D721Med (cell line): ENCODE results near the gene COL5A1.

Experiments
- DNase-seq: peaks from one replicate; pipeline ENCODE4 v3.0.0; 2011; ENCODE audit warnings: low spot score; ENCODE audit not compliant: insufficient read length
- FAIRE-seq: peaks from 2 replicates; lab custom pipeline; 2011; peaks lifted over from hg19 to GRCh38; lab: Jason Lieb, UNC
- TF ChIP-seq, protein P1 (sequence below): IDR thresholded peaks from 2 replicates; pipeline ENCODE4 v1.5.1; 2012; ENCODE audit warnings: mild to moderate bottlenecking, control low read depth; ENCODE audit not compliant: insufficient read depth; ENCODE audit errors: missing control alignments

Gene COL5A1

DNA sequence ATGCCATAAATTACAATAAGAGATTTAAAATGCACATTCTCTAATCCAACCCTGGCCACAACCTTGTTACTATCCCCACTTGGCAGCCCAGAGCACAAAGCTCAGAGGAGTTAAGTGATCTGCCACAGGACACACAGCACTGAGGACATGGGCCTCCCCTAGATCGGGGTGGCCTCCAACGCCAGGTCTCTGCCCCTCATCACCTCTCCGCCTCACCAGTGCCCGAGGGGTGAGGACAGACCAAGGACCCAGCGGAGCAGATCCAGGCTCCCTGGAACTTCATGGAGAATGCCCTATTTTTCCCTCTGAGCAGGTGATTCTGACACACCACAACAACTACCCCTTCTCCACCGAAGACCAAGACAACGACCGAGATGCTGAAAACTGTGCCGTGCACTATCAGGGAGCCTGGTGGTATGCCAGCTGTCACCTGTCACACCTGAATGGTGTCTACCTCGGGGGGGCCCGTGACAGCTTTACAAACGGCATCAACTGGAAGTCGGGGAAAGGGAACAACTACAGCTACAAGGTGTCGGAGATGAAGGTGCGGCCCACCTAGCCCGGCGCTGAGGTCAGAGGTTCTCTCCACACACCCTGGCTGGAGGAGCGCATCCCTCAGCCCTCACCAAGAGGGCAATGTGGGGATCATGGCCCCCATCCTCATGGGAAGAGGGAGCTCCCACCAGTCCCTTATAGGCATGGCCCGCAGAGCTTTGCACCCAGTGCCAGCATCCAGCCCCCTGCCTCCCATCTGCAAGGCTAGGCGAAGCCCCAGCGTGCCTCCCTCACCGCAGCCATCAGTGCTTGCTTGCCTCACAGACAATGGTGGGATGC, 226.5 kb downstream of the COL5A1 start:
- DNase-seq, result no peak
- TF ChIP-seq, protein P1, sequence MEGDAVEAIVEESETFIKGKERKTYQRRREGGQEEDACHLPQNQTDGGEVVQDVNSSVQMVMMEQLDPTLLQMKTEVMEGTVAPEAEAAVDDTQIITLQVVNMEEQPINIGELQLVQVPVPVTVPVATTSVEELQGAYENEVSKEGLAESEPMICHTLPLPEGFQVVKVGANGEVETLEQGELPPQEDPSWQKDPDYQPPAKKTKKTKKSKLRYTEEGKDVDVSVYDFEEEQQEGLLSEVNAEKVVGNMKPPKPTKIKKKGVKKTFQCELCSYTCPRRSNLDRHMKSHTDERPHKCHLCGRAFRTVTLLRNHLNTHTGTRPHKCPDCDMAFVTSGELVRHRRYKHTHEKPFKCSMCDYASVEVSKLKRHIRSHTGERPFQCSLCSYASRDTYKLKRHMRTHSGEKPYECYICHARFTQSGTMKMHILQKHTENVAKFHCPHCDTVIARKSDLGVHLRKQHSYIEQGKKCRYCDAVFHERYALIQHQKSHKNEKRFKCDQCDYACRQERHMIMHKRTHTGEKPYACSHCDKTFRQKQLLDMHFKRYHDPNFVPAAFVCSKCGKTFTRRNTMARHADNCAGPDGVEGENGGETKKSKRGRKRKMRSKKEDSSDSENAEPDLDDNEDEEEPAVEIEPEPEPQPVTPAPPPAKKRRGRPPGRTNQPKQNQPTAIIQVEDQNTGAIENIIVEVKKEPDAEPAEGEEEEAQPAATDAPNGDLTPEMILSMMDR, result no peak
- no peak for FAIRE-seq

DNA sequence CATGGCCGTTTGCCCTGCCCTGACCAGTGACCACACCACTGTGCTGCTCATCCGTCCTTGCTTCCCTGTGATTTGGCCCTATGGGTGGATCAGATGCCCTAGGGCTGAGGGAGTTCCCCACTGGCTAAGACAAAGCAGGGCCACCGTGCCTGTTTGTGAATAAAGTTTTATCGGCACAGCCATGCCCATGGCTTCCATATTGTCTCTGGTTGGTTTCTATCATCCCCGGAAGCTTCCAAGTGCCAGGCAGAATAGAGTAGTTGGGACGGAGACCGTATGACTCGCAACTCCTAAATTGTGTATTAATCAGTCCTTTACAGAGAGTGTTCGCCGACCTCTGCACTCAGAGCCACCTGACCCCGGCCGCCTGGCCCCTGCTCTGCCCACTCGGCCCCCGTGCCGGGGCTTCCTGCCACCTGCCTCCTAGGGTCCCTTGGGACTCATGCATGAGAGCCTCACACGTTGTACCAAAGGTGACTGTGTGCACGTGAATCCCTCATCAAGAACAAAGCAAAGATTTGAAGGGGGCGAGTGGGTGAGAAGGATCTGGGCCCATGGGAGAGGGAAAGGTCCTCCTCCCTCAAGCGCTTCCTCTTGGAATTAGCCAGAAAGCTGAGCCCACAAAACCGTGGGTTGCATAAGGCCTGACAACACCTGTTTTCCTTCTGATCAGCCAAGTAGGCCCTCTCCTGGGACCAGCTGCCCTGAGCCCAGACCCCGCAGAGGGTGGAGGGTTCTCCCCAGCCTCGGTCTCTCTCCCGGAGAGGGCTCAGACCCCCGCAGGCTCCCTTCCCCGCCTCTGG, 227.3 kb downstream of the COL5A1 start:
- FAIRE-seq, result no peak
- no peak for DNase-seq

DNA sequence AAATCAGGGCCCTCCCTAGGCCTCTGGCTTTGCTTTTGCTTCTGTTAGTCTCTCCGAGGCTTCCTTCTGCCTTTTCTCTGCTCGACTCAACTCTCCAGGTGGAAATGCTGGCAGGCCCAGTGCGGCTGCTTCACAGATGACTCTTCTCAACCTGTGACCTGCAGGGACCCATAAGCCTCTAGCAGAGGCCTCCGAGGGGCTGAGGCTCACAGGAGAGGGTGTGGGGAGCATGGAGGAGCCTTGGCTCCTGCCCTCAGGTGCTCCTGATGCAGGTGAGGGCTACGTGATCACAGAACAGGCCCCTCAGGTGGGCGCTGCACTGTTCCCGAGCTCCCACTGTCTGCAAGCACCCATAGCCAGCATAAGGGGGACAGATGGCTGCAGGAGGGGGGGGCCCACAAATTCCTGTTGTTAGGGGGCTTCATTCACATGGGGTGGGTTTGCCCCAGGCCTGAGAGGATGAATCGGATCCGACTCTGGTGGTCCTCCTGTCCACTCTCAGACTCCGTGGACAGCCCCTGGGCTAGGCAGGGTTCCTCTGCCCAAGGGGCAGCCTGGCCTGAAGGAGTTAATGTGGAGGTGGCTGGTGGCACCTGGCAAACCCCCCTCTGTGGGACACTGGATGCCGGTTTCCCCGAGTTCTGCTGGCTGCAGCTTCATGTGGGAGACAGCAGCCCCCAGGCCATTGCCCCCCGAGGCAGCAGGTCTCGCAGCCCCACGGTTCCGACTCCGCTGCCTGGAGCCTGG, 228.1 kb downstream of the COL5A1 start:
- TF ChIP-seq, protein P1, result no peak
- DNase-seq, result no peak
- no peak for FAIRE-seq

More for the DNA sequence above, 227.3 kb downstream of the COL5A1 start:
- TF ChIP-seq, protein P1, result no peak

- TF ChIP-seq, protein P1, result no peak
- FAIRE-seq (no peak), DNase-seq (no peak)
Observed at GRCh38 chr9:134870301-134870694, 228.7 kb downstream of the COL5A1 start.

DNA sequence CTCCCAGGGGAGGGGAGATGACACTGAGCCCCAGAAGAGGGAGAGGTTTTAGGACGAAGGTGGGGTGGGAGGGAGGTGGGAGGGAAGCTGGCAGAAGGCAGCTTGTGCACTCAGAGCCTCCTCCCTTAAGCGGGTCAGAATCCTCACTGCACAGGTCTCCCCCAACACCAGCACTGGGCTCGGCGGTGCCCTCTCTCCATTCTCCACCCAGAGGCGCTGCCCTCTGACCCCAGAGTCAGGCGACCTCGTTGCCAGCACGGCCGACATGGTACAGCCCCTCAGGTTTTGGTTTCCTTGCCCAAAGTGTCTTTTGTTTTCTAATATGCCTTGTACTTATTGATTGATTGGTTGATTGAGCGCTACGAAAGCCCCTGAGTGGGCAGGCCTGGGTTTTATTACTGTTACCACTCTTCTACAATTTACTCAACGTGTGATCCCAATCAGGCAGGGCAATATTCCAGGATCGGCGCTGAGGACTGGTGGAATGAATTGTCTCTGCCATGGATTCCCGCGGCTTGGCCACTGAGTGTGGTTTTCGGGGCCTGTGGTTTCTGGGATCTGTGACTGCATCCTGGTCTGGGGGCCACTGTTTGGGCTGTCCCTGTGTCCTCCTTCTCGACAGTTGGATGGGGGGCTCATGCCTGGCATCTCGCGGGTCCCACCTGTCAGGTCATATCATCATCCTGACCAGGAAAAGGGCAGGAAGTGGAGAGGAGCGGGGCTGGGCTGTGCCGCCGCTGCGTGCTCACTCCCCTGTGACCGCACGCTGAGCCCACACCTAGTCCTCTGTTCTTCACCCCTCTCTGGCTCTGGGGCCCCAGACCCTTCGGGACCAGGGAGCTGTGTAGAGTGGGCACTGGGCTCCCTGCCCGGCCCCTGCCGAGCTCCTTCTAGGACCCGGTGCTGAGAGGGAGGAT, 229.4 kb downstream of the COL5A1 start:
- TF ChIP-seq, protein P1, result no peak
- FAIRE-seq (no peak), DNase-seq (no peak)

DNA sequence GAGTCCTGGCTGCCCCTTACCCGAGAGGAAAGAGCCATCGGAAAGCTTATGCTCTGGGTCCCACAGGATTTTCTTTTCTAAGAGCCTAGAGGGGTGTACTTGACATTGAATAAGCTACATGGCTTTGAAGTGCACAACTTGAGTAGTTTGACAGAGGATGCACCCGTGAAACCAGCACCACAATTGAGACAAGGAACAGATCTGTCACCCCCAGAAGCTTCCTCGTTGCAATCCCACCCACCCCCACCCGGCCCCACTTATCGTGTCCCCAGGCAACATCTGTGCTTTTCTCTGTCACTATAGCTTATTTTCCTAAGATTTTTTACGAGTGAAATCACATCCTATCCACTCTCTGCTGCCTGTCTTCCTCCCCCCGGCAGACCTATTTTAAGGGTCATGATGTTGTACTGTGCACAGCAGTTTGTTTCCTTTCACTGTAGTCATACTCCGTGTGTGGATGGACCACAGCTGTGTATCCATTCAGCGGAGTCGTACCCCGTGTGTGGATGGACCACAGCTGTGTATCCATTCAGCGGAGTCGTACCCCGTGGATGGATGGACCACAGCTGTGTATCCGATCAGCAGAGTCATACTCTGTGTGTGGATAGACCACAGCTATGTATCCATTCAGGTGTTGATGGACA, 230.2 kb downstream of the COL5A1 start:
- TF ChIP-seq, protein P1, result no peak
- no peak for FAIRE-seq
- DNase-seq, result no peak
